HEK293T (cell line): ENCODE results near the gene MGAT1.

Source experiments
- CTBP1 ChIP-seq: fragments of 450-650 bp; IDR thresholded peaks from 2 replicates; pipeline ENCODE4 v1.6.1; 2016; ENCODE audit warnings: borderline replicate concordance
- FOXK2 ChIP-seq: fragments of 450-650 bp; IDR thresholded peaks from 2 replicates; pipeline ENCODE4 v1.6.1; 2016; ENCODE audit warnings: mild to moderate bottlenecking
- FOXM1 ChIP-seq: fragments of 450-650 bp; IDR thresholded peaks from 2 replicates; pipeline ENCODE4 v1.6.1; 2017; ENCODE audit warnings: mild to moderate bottlenecking, borderline replicate concordance
- L3MBTL2 ChIP-seq: fragments of 450-650 bp; conservative IDR thresholded peaks from 2 replicates; pipeline ENCODE4 v1.6.1; 2016; ENCODE audit warnings: mild to moderate bottlenecking
- SUZ12 ChIP-seq: fragments of 450-650 bp; IDR thresholded peaks from 2 replicates; pipeline ENCODE4 v1.6.1; 2016; ENCODE audit warnings: mild to moderate bottlenecking
- TARDBP ChIP-seq: fragments of 450-650 bp; IDR thresholded peaks from 2 replicates; pipeline ENCODE4 v1.6.1; 2016
- ZNF384 ChIP-seq: fragments of 450-650 bp; IDR thresholded peaks from 2 replicates; pipeline ENCODE4 v1.6.1; 2016

DNA sequence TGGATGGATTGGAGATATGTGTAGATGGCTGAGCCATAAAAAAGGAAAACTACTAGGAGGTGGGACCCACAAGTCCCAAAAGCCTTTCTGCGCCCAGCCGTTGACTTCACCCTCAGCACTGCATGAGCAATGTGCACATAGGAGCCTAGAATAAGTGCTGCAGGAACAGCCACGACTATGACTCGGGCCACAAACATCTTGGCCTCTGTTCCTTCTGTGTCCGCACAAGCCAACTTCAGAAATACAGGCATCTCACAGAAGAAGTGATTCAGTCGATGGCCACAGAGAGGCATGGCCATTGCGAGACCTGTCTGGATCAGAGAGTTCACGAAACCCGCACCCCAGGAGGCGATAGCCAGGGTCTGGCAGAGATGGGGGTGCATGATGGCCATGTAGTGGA is 63.3 kb downstream of the MGAT1 start:
- TF ChIP-seq L3MBTL2 = no peak
- TF ChIP-seq FOXM1 = no peak
- TF ChIP-seq FOXK2 = no peak
- TF ChIP-seq SUZ12 = no peak
- TF ChIP-seq TARDBP = no peak
- no peak for TF ChIP-seq CTBP1
- TF ChIP-seq ZNF384 = no peak
